ENCODE measurements around the gene FAHD2A. TPM values are rescaled to one million over a fixed set of nuclear protein-coding genes. Genes with fewer than 3 reads are reported as not detected.
"Not testable (repeated sequence)": the region's sequence is repeated elsewhere in the genome, so short reads cannot be mapped to it uniquely, and the experiment has no call there.

Gene FAHD2A
- total RNA-seq, 2 experiments from 2014 or later: 34.3 to 35.9 TPM

GRCh38 chr2:95389245-95390119 is 13.0 kb upstream of the FAHD2A start:
- H3K36me3 Mint-ChIP-seq (ENCODE audit: low read depth): no peaks in the 10 kb centered on the region
- peaks cover 2% of the 10 kb centered on the region for H3K4me1 Mint-ChIP-seq
- POLR2A ChIA-PET: no interaction called here
- H3K9me3 Mint-ChIP-seq: no peaks in the 10 kb centered on the region
- no peak overlapping the region for H3K27ac Mint-ChIP-seq
- no peak overlapping the region for H3K4me3 Mint-ChIP-seq
- CTCF ChIA-PET: interaction anchor here (0.7 to 1.8 kb wide), 5 partner anchors 10 to 77 kb away, joined by 3 to 7 read pairs (median 3); partner anchors contain the start of gene FAHD2A
- H3K27me3 Mint-ChIP-seq: no peaks in the 10 kb centered on the region
- DNase-seq: peak; percentile 56

- H3K4me1 Mint-ChIP-seq: peaks cover 2% of the 10 kb centered on the region
- DNase-seq: no peak
- CTCF ChIA-PET: no interaction called here
Observed at GRCh38 chr2:95390272-95390880, 12.1 kb upstream of the FAHD2A start.

GRCh38 chr2:95390881-95391321 is 11.6 kb upstream of the FAHD2A start:
- Mint-ChIP-seq H3K9me3 (no peaks in the 10 kb centered on the region), H3K27ac (no peak overlapping the region), H3K4me1 (peaks cover 2% of the 10 kb centered on the region), H3K4me3 (no peak overlapping the region), H3K27me3 (no peaks in the 10 kb centered on the region), H3K36me3 (ENCODE audit: low read depth) (no peaks in the 10 kb centered on the region)
- POLR2A ChIA-PET: no interaction called here
- no peak for DNase-seq
- CTCF ChIA-PET: no interaction called here

More at GRCh38 chr2:95390272-95390880, 12.1 kb upstream of the FAHD2A start:
- H3K36me3 Mint-ChIP-seq (ENCODE audit: low read depth): no peaks in the 10 kb centered on the region
- no peaks in the 10 kb centered on the region for H3K9me3 Mint-ChIP-seq
- no peaks in the 10 kb centered on the region for H3K27me3 Mint-ChIP-seq
- no peak overlapping the region for H3K27ac Mint-ChIP-seq
- no peak overlapping the region for H3K4me3 Mint-ChIP-seq
- POLR2A ChIA-PET: no interaction called here

- Mint-ChIP-seq H3K27ac (no peak overlapping the region), H3K9me3 (no peaks in the 10 kb centered on the region), H3K4me1 (peaks cover 2% of the 10 kb centered on the region), H3K27me3 (no peaks in the 10 kb centered on the region), H3K36me3 (ENCODE audit: low read depth) (no peaks in the 10 kb centered on the region), H3K4me3 (no peak overlapping the region)
- POLR2A ChIA-PET: no interaction called here
- CTCF ChIA-PET: no interaction called here
- no peak for DNase-seq
Observed at GRCh38 chr2:95391641-95392310, 10.7 kb upstream of the FAHD2A start.

- peaks cover 2% of the 10 kb centered on the region for H3K4me1 Mint-ChIP-seq
- CTCF ChIA-PET: no interaction called here
Observed at GRCh38 chr2:95392320-95392719, 10.2 kb upstream of the FAHD2A start.

GRCh38 chr2:95392730-95393455 is 9.6 kb upstream of the FAHD2A start:
- Mint-ChIP-seq H3K9me3 (no peaks in the 10 kb centered on the region), H3K27me3 (no peaks in the 10 kb centered on the region), H3K4me3 (no peak overlapping the region), H3K4me1 (peaks cover 2% of the 10 kb centered on the region), H3K27ac (no peak overlapping the region), H3K36me3 (ENCODE audit: low read depth) (no peaks in the 10 kb centered on the region)
- DNase-seq: no peak
- POLR2A ChIA-PET: no interaction called here
- CTCF ChIA-PET: no interaction called here

More at GRCh38 chr2:95392320-95392719, 10.2 kb upstream of the FAHD2A start:
- Mint-ChIP-seq H3K4me3 (no peak overlapping the region), H3K9me3 (no peaks in the 10 kb centered on the region), H3K27ac (no peak overlapping the region), H3K27me3 (no peaks in the 10 kb centered on the region), H3K36me3 (ENCODE audit: low read depth) (no peaks in the 10 kb centered on the region)
- no peak for DNase-seq
- POLR2A ChIA-PET: no interaction called here

- Mint-ChIP-seq H3K27ac (no peak overlapping the region), H3K4me1 (peaks cover 2% of the 10 kb centered on the region), H3K27me3 (no peaks in the 10 kb centered on the region), H3K36me3 (ENCODE audit: low read depth) (no peaks in the 10 kb centered on the region), H3K4me3 (no peak overlapping the region), H3K9me3 (no peaks in the 10 kb centered on the region)
- ChIA-PET CTCF (interaction anchor here (0.6 kb wide), 1 partner anchor 56 kb away, joined by 3 read pairs; no protein-coding TSS in a partner anchor), POLR2A (no interaction called here)
- DNase-seq: no peak
Observed at GRCh38 chr2:95393901-95394300, 8.6 kb upstream of the FAHD2A start.

GRCh38 chr2:95399061-95399460 is 3.4 kb upstream of the FAHD2A start:
- no peak for DNase-seq
- Mint-ChIP-seq H3K27me3 (no peaks in the 10 kb centered on the region), H3K4me3 (no peak overlapping the region), H3K27ac (no peak overlapping the region), H3K4me1 (peaks cover 18% of the 10 kb centered on the region), H3K36me3 (ENCODE audit: low read depth) (no peaks in the 10 kb centered on the region), H3K9me3 (no peaks in the 10 kb centered on the region)
- ChIA-PET CTCF (interaction anchor here (1.3 kb wide), 1 partner anchor 10 kb away, joined by 3 read pairs; no protein-coding TSS in a partner anchor), POLR2A (no interaction called here)

- Mint-ChIP-seq H3K4me1 (peaks cover 20% of the 10 kb centered on the region), H3K36me3 (ENCODE audit: low read depth) (no peaks in the 10 kb centered on the region), H3K27me3 (no peaks in the 10 kb centered on the region), H3K27ac (no peak overlapping the region), H3K4me3 (peak overlapping the region; percentile 98), H3K9me3 (no peaks in the 10 kb centered on the region)
- POLR2A ChIA-PET: no interaction called here
- CTCF ChIA-PET: interaction anchor here (1.3 to 1.6 kb wide), 3 partner anchors 13 to 316 kb away, joined by 3 to 7 read pairs (median 4); no protein-coding TSS in a partner anchor
- no peak for DNase-seq
Observed at GRCh38 chr2:95401480-95401879, 1.0 kb upstream of the FAHD2A start.

GRCh38 chr2:95402004-95402369 is 521 bp upstream of the FAHD2A start:
- POLR2A ChIA-PET; H3K9me3 Mint-ChIP-seq; H3K36me3 Mint-ChIP-seq (ENCODE audit: low read depth); H3K27me3 Mint-ChIP-seq: not testable (repeated sequence)
- Mint-ChIP-seq H3K27ac (peak overlapping the region; percentile 97), H3K4me3 (peak overlapping the region; percentile 98), H3K4me1 (peaks cover 20% of the 10 kb centered on the region)
- CTCF ChIA-PET: interaction anchor here (1.3 to 1.6 kb wide), 4 partner anchors 13 to 315 kb away, joined by 3 to 7 read pairs (median 4); no protein-coding TSS in a partner anchor
- DNase-seq: peak; percentile 16

- ChIA-PET POLR2A (interaction anchor here (0.6 kb wide), 1 partner anchor 119 kb away, joined by 3 read pairs; no protein-coding TSS in a partner anchor), CTCF (interaction anchor here (0.6 to 1.3 kb wide), 4 partner anchors 13 to 56 kb away, joined by 3 to 4 read pairs (median 3); no protein-coding TSS in a partner anchor)
- peak overlapping the region; percentile 98 for H3K4me3 Mint-ChIP-seq
- not testable (repeated sequence) for H3K36me3 Mint-ChIP-seq (ENCODE audit: low read depth); H3K9me3 Mint-ChIP-seq; H3K27me3 Mint-ChIP-seq
- H3K4me1 Mint-ChIP-seq: peaks cover 20% of the 10 kb centered on the region
- peak; percentile 50 for DNase-seq
- H3K27ac Mint-ChIP-seq: peak overlapping the region; percentile 97
Observed at GRCh38 chr2:95403204-95403721, 755 bp downstream of the FAHD2A start.

- not testable (repeated sequence) for H3K36me3 Mint-ChIP-seq (ENCODE audit: low read depth); H3K27me3 Mint-ChIP-seq; H3K27ac Mint-ChIP-seq; DNase-seq; H3K9me3 Mint-ChIP-seq
- ChIA-PET POLR2A (interaction anchor here (0.6 kb wide), 1 partner anchor 119 kb away, joined by 3 read pairs; no protein-coding TSS in a partner anchor), CTCF (interaction anchor here (1.2 kb wide), 2 partner anchors 12 to 15 kb away, joined by 3 read pairs; no protein-coding TSS in a partner anchor)
- Mint-ChIP-seq H3K4me3 (peak overlapping the region; percentile 98), H3K4me1 (peaks cover 20% of the 10 kb centered on the region)
Observed at GRCh38 chr2:95403824-95404223, 1.3 kb downstream of the FAHD2A start.

Measured in activated CD4-positive, alpha-beta T cell treated with anti-CD3 and anti-CD28 coated beads, Interleukin-2, amount 10 ng/mL, durations not matched to agents 7 days and 5 days (primary cell).